ENCODE data around the gene ICAM3.

- TF ChIP-seq L3MBTL2 (conservative IDR thresholded peaks at IDR 0.05) (no peak), TARDBP (IDR thresholded peaks at IDR 0.05) (no peak), NFRKB (IDR thresholded peaks at IDR 0.05) (no peak), SUZ12 (IDR thresholded peaks at IDR 0.05) (no peak), FOXK2 (IDR thresholded peaks at IDR 0.05) (no peak), SP1 (IDR thresholded peaks at IDR 0.05) (no peak), FOXM1 (IDR thresholded peaks at IDR 0.05; ENCODE audit: borderline replicate concordance) (no peak), BHLHE40 (IDR thresholded peaks at IDR 0.05; ENCODE audit: borderline replicate concordance) (no peak), ARNT (IDR thresholded peaks at IDR 0.05) (no peak), FOXA1 (IDR thresholded peaks at IDR 0.05) (no peak), ZNF384 (IDR thresholded peaks at IDR 0.05) (no peak), HDGF (IDR thresholded peaks at IDR 0.05; ENCODE audit: borderline replicate concordance) (no peak), PKNOX1 (IDR thresholded peaks at IDR 0.05) (no peak)
Observed at GRCh38 chr19:10316229-10317044, 23.0 kb downstream of the ICAM3 start.

Measured in HEK293T (cell line).